NT2/D1 (cell line): ENCODE data around the gene TMEM132A.

Experiments
- SUZ12 ChIP-seq: IDR thresholded peaks from 2 replicates; pipeline ENCODE4 v1.6.1; 2011; ENCODE audit not compliant: insufficient read length, insufficient read depth; ENCODE audit errors: extremely low read depth
- YY1 ChIP-seq: IDR thresholded peaks from 2 replicates; pipeline ENCODE4 v1.6.1; 2011; ENCODE audit not compliant: insufficient read length, insufficient read depth
- ZNF274 ChIP-seq: IDR thresholded peaks from 2 replicates; pipeline ENCODE4 v1.6.1; 2011; ENCODE audit warnings: mild to moderate bottlenecking, low read depth, low read length

- TF ChIP-seq ZNF274 (no peak), YY1 (no peak), SUZ12 (no peak)
Observed at GRCh38 chr11:60908803-60909202, 15.5 kb upstream of the TMEM132A start.
